Central memory CD8-positive, alpha-beta T cell (primary cell): ENCODE data around the gene TUBD1.
A peak's percentile ranks its signal among the peaks of the same experiment; 100 is the strongest.
"Not testable (repeated sequence)": the region's sequence is repeated elsewhere in the genome, so short reads cannot be mapped to it uniquely, and the experiment has no call there.

Experiments used
- ATAC-seq: fragments of 150-1000 bp; cut with Tn5 transposase; replicated peaks from 2 replicates; pipeline ENCODE4 v1.10.0; 2022; ENCODE audit warnings: mild to moderate bottlenecking, moderate FRiP score, moderate number of reproducible peaks; ENCODE audit not compliant: poor library complexity, severe bottlenecking; ENCODE audit errors: extremely low read depth
- DNase-seq, 2 donors: peaks; one replicate each; pipeline ENCODE4 v3.0.0; 2021; ENCODE audit warnings: low spot score in 2 of 2
- H3K27ac Mint-ChIP-seq: one replicate; pipeline ENCODE4 v1.8.0; 2022; ENCODE audit warnings: low read depth, mild to moderate bottlenecking, moderate library complexity, mixed read lengths
- H3K27me3 Mint-ChIP-seq: one replicate; pipeline ENCODE4 v1.8.0; 2022; ENCODE audit warnings: mixed read lengths
- H3K36me3 Mint-ChIP-seq: one replicate; pipeline ENCODE4 v1.8.0; 2022; ENCODE audit warnings: mild to moderate bottlenecking, moderate library complexity, mixed read lengths; ENCODE audit not compliant: insufficient read depth
- H3K4me1 Mint-ChIP-seq: one replicate; pipeline ENCODE4 v1.8.0; 2022; ENCODE audit warnings: mixed read lengths
- H3K4me3 Mint-ChIP-seq: one replicate; pipeline ENCODE4 v1.8.0; 2022; ENCODE audit warnings: mild to moderate bottlenecking, moderate library complexity, mixed read lengths
- H3K9me3 Mint-ChIP-seq: one replicate; pipeline ENCODE4 v1.8.0; 2022; ENCODE audit warnings: mixed read lengths

TUBD1 gene

DNA sequence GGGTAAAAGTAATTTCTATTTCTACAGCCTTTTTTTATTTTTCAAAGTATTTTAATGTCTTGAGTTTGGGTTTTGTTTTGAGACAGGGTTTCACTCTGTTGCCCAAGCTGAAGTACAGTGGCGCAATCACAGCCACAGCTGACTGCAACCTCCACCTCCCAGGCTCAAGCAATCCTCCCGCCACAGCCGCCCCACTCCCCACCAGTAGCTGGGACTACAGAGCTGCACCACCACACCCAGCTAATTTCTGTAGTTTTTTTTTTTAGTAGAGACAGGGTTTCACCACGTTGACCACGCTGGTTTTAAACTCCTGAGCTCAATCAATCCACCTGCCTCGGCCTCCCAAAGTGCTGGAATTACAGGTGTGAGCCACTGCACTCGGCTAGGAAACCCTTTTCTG is 44.0 kb downstream of the TUBD1 start:
- no peaks in the 10 kb centered on the region for H3K27me3 Mint-ChIP-seq
- peaks cover 25% of the 10 kb centered on the region for H3K4me1 Mint-ChIP-seq
- H3K9me3 Mint-ChIP-seq = no peaks in the 10 kb centered on the region
- DNase-seq (no peak), ATAC-seq (peak; percentile 25)
- peaks cover 12% of the 10 kb centered on the region for H3K36me3 Mint-ChIP-seq
- peak overlapping the region; percentile 32 for H3K4me3 Mint-ChIP-seq
- peak overlapping the region; percentile 60 for H3K27ac Mint-ChIP-seq

DNA sequence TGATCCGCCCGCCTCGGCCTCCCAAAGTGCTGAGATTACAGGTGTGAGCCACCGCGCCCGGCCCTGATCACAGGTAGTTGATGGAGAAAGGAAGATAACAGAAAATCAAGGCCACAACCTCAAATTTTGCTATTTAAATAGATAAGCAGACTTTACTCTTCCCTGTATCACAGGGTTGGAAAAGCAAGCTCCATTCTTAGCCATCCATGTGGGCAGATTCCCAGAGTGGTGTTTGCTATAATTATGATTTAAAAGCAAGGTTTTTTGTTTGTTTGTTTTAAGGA is 44.4 kb downstream of the TUBD1 start:
- DNase-seq (no peak), ATAC-seq (no peak)
- Mint-ChIP-seq H3K9me3 (no peaks in the 10 kb centered on the region), H3K27me3 (no peaks in the 10 kb centered on the region), H3K4me3 (peak overlapping the region; percentile 32), H3K36me3 (peaks cover 11% of the 10 kb centered on the region), H3K4me1 (peaks cover 24% of the 10 kb centered on the region), H3K27ac (peak overlapping the region; percentile 60)

- no peak for DNase-seq
- no peaks in the 10 kb centered on the region for H3K9me3 Mint-ChIP-seq
- H3K4me1 Mint-ChIP-seq = peaks cover 35% of the 10 kb centered on the region
- no peaks in the 10 kb centered on the region for H3K27me3 Mint-ChIP-seq
- peak; percentile 64 for ATAC-seq
- H3K36me3 Mint-ChIP-seq = peaks cover 22% of the 10 kb centered on the region
- H3K4me3 Mint-ChIP-seq = no peak overlapping the region
- H3K27ac Mint-ChIP-seq = no peak overlapping the region
Observed at GRCh38 chr17:59846394-59847165, 46.2 kb downstream of the TUBD1 start.

DNA sequence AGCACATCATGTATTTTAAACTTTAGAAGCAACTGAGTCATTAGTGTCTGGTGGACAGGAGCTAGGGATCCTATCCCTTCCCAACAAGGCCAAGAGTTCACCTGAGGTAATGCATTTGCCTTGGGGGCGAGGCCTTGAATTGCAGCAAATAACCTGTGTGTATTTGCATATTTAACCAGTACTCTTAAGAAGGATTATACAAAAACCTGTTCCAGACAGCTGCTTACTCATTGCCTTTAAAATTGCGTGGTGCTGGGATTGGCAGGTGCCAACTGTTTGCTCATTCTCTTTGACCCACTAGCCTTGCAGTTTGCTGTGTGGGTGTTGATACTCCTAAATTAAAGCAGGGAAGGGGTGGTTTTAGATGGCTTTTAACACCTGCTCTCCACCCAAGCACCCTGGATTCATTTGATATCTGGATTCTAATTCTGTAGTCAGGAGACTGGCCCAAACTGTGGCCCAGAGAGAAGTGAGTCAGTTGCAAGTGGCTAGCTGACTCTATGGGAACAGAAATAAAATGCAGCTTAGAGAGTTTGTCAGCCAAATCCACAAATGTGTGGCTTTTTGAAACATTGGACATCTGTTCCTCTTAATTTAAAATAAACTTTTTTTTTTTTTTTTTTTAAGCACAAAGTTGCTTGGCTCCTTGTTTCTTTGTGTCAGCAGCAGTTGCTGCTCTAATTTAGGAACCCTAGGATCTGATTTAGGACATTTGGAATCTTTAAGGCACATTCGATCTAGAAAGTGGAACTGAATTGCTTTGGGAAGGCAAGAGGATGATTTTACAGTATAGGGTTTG is 46.9 kb downstream of the TUBD1 start:
- ATAC-seq (no peak), DNase-seq (no peak)
- Mint-ChIP-seq H3K36me3 (peaks cover 26% of the 10 kb centered on the region), H3K27ac (no peak overlapping the region), H3K4me1 (peaks cover 43% of the 10 kb centered on the region), H3K27me3 (no peaks in the 10 kb centered on the region), H3K9me3 (no peaks in the 10 kb centered on the region), H3K4me3 (no peak overlapping the region)

DNA sequence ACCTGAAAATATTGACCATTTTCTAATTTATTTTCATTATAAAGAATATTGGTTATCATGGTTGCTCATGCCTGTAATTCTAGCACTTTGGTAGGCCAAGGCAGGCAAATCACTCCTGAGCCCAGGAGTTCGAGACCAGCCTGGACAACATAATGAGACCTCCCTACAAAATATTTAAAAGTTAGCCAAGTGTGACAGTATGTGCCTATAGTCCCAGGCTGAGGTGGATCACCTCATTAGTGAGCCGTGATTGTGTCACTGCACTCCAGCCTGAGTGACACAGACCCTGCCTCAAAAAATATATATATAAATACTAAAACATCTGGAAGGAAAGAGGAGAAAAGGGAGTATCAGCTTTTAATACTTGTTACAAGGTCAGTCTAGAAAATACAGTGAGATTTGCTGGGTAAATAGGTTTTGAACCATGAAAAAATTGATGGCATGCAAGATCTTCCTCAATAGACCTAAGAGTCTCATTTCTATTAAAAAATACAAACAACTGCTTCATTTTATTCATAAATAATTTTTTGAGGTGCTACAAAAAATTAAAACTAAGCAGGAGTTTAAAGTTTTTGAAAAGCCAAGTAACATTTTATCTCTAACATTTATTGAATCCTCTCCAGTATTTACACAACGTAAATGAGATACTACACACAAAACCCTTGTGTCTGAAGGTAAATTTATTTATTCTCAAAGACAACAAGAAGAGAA is 47.7 kb downstream of the TUBD1 start:
- peaks cover 50% of the 10 kb centered on the region for H3K4me1 Mint-ChIP-seq
- no peak overlapping the region for H3K27ac Mint-ChIP-seq
- no peaks in the 10 kb centered on the region for H3K9me3 Mint-ChIP-seq
- no peak overlapping the region for H3K4me3 Mint-ChIP-seq
- no peak for ATAC-seq
- DNase-seq = no peak
- no peaks in the 10 kb centered on the region for H3K27me3 Mint-ChIP-seq
- H3K36me3 Mint-ChIP-seq = peaks cover 32% of the 10 kb centered on the region

- Mint-ChIP-seq H3K27me3 (no peaks in the 10 kb centered on the region), H3K9me3 (no peaks in the 10 kb centered on the region), H3K36me3 (peaks cover 49% of the 10 kb centered on the region), H3K4me1 (peaks cover 58% of the 10 kb centered on the region), H3K27ac (peak overlapping the region; percentile 97), H3K4me3 (peak overlapping the region; percentile 96)
- DNase-seq (no peak), ATAC-seq (peak; percentile 50)
Observed at GRCh38 chr17:59842901-59843652, 49.7 kb downstream of the TUBD1 start.

DNA sequence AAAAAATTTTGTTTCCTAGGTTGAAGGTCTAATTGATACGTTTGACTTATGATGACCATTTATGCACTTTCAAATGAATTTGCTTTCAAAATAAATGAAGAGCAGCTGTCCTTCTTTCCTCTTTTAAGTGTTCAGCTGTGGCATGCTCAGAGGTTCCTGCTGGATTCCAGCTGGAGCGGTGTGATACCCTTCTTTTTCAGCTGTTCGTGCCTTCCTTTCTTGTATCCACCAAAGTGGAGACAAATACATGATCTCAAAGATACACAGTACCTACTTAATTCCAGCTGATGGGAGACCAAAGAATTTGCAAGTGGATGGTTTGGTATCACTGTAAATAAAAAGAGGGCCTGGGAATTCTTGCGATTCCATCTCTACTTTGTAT is 50.9 kb downstream of the TUBD1 start:
- H3K36me3 Mint-ChIP-seq = peaks cover 57% of the 10 kb centered on the region
- not testable (repeated sequence) for H3K9me3 Mint-ChIP-seq, ATAC-seq, H3K27me3 Mint-ChIP-seq, DNase-seq
- peak overlapping the region; percentile 96 for H3K4me3 Mint-ChIP-seq
- H3K27ac Mint-ChIP-seq = peak overlapping the region; percentile 97
- H3K4me1 Mint-ChIP-seq = peaks cover 68% of the 10 kb centered on the region

DNA sequence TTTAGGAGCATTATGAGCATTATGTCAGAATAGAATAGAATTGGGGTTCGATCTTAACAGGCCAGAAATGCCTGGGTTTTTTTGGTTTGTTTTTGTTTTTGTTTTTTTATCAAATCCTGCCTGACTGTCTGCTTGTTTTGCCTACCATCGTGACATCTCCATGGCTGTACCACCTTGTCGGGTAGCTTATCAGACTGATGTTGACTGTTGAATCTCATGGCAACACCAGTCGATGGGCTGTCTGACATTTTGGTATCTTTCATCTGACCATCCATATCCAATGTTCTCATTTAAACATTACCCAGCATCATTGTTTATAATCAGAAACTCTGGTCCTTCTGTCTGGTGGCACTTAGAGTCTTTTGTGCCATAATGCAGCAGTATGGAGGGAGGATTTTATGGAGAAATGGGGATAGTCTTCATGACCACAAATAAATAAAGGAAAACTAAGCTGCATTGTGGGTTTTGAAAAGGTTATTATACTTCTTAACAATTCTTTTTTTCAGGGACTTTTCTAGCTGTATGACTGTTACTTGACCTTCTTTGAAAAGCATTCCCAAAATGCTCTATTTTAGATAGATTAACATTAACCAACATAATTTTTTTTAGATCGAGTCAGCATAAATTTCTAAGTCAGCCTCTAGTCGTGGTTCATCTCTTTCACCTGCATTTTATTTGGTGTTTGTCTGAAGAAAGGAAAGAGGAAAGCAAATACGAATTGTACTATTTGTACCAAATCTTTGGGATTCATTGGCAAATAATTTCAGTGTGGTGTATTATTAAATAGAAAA is 51.5 kb downstream of the TUBD1 start:
- not testable (repeated sequence) for H3K27me3 Mint-ChIP-seq, DNase-seq, H3K9me3 Mint-ChIP-seq, ATAC-seq
- Mint-ChIP-seq H3K4me1 (peaks cover 71% of the 10 kb centered on the region), H3K4me3 (peak overlapping the region; percentile 96), H3K27ac (peak overlapping the region; percentile 97), H3K36me3 (peaks cover 57% of the 10 kb centered on the region)

- no peak for ATAC-seq
Observed at GRCh38 chr17:59840329-59841090, 52.2 kb downstream of the TUBD1 start.

GRCh38 chr17:59839651-59840328 is 53.0 kb downstream of the TUBD1 start:
- DNase-seq (no peak), ATAC-seq (no peak)
- no peaks in the 10 kb centered on the region for H3K9me3 Mint-ChIP-seq
- peaks cover 67% of the 10 kb centered on the region for H3K4me1 Mint-ChIP-seq
- peaks cover 57% of the 10 kb centered on the region for H3K36me3 Mint-ChIP-seq
- peak overlapping the region; percentile 96 for H3K4me3 Mint-ChIP-seq
- H3K27ac Mint-ChIP-seq = peak overlapping the region; percentile 97
- H3K27me3 Mint-ChIP-seq = no peaks in the 10 kb centered on the region

More at GRCh38 chr17:59840329-59841090, 52.2 kb downstream of the TUBD1 start:
- peaks cover 57% of the 10 kb centered on the region for H3K36me3 Mint-ChIP-seq
- no peak for DNase-seq
- peak overlapping the region; percentile 97 for H3K27ac Mint-ChIP-seq
- H3K4me3 Mint-ChIP-seq = peak overlapping the region; percentile 96
- peaks cover 67% of the 10 kb centered on the region for H3K4me1 Mint-ChIP-seq
- no peaks in the 10 kb centered on the region for H3K9me3 Mint-ChIP-seq
- no peaks in the 10 kb centered on the region for H3K27me3 Mint-ChIP-seq
